GM12878 (cell line): ENCODE data around the gene SAYSD1. TPM values are rescaled to one million over a fixed set of nuclear protein-coding genes. Genes with fewer than 3 reads are reported as not detected.

Experiments
- BMI1 ChIP-seq: fragments of 450-650 bp; IDR thresholded peaks from 2 replicates; pipeline ENCODE4 v1.6.1; 2016; ENCODE audit warnings: mild to moderate bottlenecking, moderate library complexity, borderline replicate concordance
- CHD2 ChIP-seq: IDR thresholded peaks from 2 replicates; pipeline ENCODE4 v1.6.1; 2011; ENCODE audit warnings: low read depth, low read length, improper control_type of control experiment, borderline replicate concordance
- CREM ChIP-seq: IDR thresholded peaks from 2 replicates; pipeline ENCODE4 v1.6.1; 2014; ENCODE audit warnings: antibody characterized with exemption, low read depth
- DPF2 ChIP-seq: fragments of 450-650 bp; IDR thresholded peaks from 2 replicates; pipeline ENCODE4 v1.6.1; 2017; ENCODE audit warnings: mild to moderate bottlenecking
- ESRRA ChIP-seq: IDR thresholded peaks from 2 replicates; pipeline ENCODE4 v1.6.1; 2012; ENCODE audit warnings: mild to moderate bottlenecking, low read length, improper control_type of control experiment
- ETV6 ChIP-seq, 2 experiments: fragments of 450-650 bp in 1 of 2; IDR thresholded peaks in 1 of 2; conservative IDR thresholded peaks in 1 of 2; 2 replicates each; pipeline ENCODE4 v1.6.1; 2014; ENCODE audit warnings: antibody characterized with exemption in 1 of 2, borderline replicate concordance in 1 of 2, low read depth in 1 of 2, mild to moderate bottlenecking in 1 of 2, moderate library complexity in 1 of 2
- HDAC2 ChIP-seq: fragments of 200-600 bp; sonication (generic); IDR thresholded peaks from 2 replicates; pipeline ENCODE4 v1.6.1; 2017
- IRF4 ChIP-seq: IDR thresholded peaks from 2 replicates; pipeline ENCODE4 v1.6.1; 2011; ENCODE audit warnings: low read depth, low read length
- KLF5 ChIP-seq: fragments of 450-650 bp; IDR thresholded peaks from 2 replicates; pipeline ENCODE4 v1.6.1; 2014; ENCODE audit warnings: mild to moderate bottlenecking; ENCODE audit not compliant: partially characterized antibody
- MTA2 ChIP-seq: fragments of 450-650 bp; IDR thresholded peaks from 2 replicates; pipeline ENCODE4 v1.6.1; 2016; ENCODE audit warnings: low read depth, mild to moderate bottlenecking, moderate library complexity
- MYB ChIP-seq: fragments of 150-350 bp; IDR thresholded peaks from 2 replicates; pipeline ENCODE4 v1.6.1; 2014; ENCODE audit warnings: mild to moderate bottlenecking, low read depth, low read length, borderline replicate concordance
- NR2F1 ChIP-seq: fragments of 450-650 bp; conservative IDR thresholded peaks from 2 replicates; pipeline ENCODE4 v1.6.1; 2017; ENCODE audit warnings: mild to moderate bottlenecking
- PML ChIP-seq: IDR thresholded peaks from 2 replicates; pipeline ENCODE4 v1.6.1; 2012; ENCODE audit warnings: low read length, inconsistent platforms
- RFX5 ChIP-seq: IDR thresholded peaks from 2 replicates; pipeline ENCODE4 v1.6.1; 2011; ENCODE audit warnings: low read depth, low read length, improper control_type of control experiment
- SMARCA5 ChIP-seq: fragments of 450-650 bp; IDR thresholded peaks from 2 replicates; pipeline ENCODE4 v1.6.1; 2017; ENCODE audit warnings: mild to moderate bottlenecking
- SREBF1 ChIP-seq: IDR thresholded peaks from 2 replicates; pipeline ENCODE4 v1.6.1; 2012; ENCODE audit warnings: mild to moderate bottlenecking, low read length
- SUZ12 ChIP-seq: fragments of 200-600 bp; sonication (generic); IDR thresholded peaks from one replicate; pipeline ENCODE4 v1.6.1; 2018; ENCODE audit warnings: antibody characterized with exemption, mild to moderate bottlenecking; ENCODE audit not compliant: unreplicated experiment
- polyA plus RNA-seq, 11 experiments: library from polyadenylated mRNA; depleted of rRNA in 4 of 11; unstranded in 6 of 11; stranded (reverse) in 5 of 11; fragments of >200 nt; fragmentation: Nextera tagmentation in 4 of 11; fragmentation: Illumina TruSeq in 1 of 11; extraction: Ambion mirVana in 4 of 11; extraction: Trizol in 1 of 11; gene quantifications; 1 replicate in 1 of 11; 2 replicates in 10 of 11; pipeline versions ENCODE4 v1.2.1 to v1.2.3, GENCODE V29; 2011 to 2016; ENCODE audit warnings: inconsistent platforms in 2 of 11, missing spikeins in 2 of 11, low read depth in 1 of 11
- total RNA-seq, 4 experiments: library from RNA; depleted of rRNA in 3 of 4; stranded (reverse); fragments of >200 nt in 3 of 4; fragmentation: Illumina TruSeq in 1 of 4; extraction: Trizol in 1 of 4; gene quantifications; 2 replicates each; pipeline versions ENCODE4 v1.2.1 to v1.2.3, GENCODE V29; 2013 to 2021
- TF ChIP-seq, protein P1 (sequence below): fragments of 450-650 bp; conservative IDR thresholded peaks from 2 replicates; pipeline ENCODE4 v1.6.1; 2017; ENCODE audit warnings: mild to moderate bottlenecking, moderate library complexity
- TF ChIP-seq, protein P2 (sequence below): IDR thresholded peaks from 2 replicates; pipeline ENCODE4 v1.6.1; 2012; ENCODE audit warnings: low read depth, low read length, improper control_type of control experiment
- TF ChIP-seq, protein P3 (sequence below): IDR thresholded peaks from 2 replicates; pipeline ENCODE4 v1.6.1; 2012; ENCODE audit warnings: low read depth, low read length, improper control_type of control experiment
- TF ChIP-seq, protein P4 (sequence below): fragments of 450-650 bp; IDR thresholded peaks from 2 replicates; pipeline ENCODE4 v1.6.1; 2016; ENCODE audit warnings: mild to moderate bottlenecking
- TF ChIP-seq, protein P5 (sequence below): IDR thresholded peaks from 2 replicates; pipeline ENCODE4 v1.6.1; 2011; ENCODE audit warnings: low read depth, mild to moderate bottlenecking, low read length, moderate library complexity, borderline replicate concordance; ENCODE audit errors: extremely low read depth
- TF ChIP-seq, protein P6 (sequence below): IDR thresholded peaks from 2 replicates; pipeline ENCODE4 v1.6.1; 2011; ENCODE audit warnings: mild to moderate bottlenecking, low read depth, low read length, moderate library complexity; ENCODE audit not compliant: insufficient replicate concordance

The SAYSD1 gene
- total and polyA plus RNA-seq, 10 of the 15 experiments (the other 5 are each of a cell fraction or from before 2014, with no cell fraction given), result 1.5 to 7.3 (median 6.4) TPM

DNA sequence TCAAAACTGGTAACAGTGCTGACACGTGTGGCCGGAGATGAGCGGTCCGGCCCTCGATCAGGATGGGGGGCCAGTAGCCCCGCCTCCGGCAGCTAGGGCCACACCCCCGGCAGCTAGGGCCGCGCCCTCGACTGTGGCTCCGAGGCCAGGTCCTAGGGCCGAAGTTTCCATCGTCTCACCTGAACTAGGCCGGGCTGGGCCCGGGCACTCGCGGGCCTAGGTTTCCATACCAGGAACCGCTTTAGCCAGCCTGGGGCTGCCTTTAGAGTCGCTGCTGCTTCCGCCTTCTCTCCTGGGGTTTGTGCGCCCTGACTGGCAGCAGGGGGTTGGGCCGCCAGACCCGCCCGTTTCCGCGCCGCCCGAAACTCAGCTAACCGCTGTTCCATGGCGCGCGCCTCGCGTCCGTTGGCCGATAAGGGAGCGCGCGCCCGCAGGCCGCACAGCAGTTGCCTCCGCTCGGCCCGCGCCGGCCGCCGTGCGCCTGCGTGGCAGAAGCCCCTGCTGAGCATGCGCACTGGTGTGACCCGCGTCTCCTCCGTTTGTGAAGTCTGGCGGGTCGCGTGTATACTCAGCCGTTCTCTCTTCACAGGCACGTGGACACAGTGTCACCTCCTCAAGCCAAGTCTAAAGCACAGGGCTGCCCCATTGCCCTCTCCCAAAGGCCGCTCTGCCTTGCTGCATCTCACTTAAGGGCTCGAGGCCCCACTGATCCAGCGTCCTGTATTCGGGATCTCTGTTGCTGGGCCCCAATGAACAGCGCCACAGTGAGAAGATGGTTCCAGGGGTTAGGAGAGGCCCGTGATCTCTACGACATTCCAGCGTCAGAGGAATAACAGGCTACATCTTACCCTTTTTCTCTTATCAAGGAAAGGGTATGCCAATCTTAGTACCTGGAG is at the start of gene SAYSD1 (continued):
- TF ChIP-seq ETV6 (conservative IDR thresholded peaks at IDR 0.05 in 1 of 2, IDR thresholded peaks at IDR 0.05 in 1 of 2; ENCODE audit: borderline replicate concordance in 1 of 2, low read depth in 1 of 2) (no peak), KLF5 (peak; percentile 41), RFX5 (peak; percentile 40; the same call in 1 of the 2 replicates), SMARCA5 (peak; percentile 66; the same call in 1 of the 2 replicates), HDAC2 (no peak), IRF4 (no peak), MTA2 (0 out of 2 replicates have a peak, but pooled peaks have one; percentile 11), MYB (peak; percentile 67; the same call in 1 of the 2 replicates), CHD2 (0 out of 2 replicates have a peak, but pooled peaks have one; percentile 31), SUZ12 (no peak), DPF2 (peak; percentile 90), CREM (0 out of 2 replicates have a peak, but pooled peaks have one; percentile 40), PML (no peak), BMI1 (no peak), ESRRA (no peak), SREBF1 (no peak), NR2F1 (peak; percentile 56)
- TF ChIP-seq, protein P1, sequence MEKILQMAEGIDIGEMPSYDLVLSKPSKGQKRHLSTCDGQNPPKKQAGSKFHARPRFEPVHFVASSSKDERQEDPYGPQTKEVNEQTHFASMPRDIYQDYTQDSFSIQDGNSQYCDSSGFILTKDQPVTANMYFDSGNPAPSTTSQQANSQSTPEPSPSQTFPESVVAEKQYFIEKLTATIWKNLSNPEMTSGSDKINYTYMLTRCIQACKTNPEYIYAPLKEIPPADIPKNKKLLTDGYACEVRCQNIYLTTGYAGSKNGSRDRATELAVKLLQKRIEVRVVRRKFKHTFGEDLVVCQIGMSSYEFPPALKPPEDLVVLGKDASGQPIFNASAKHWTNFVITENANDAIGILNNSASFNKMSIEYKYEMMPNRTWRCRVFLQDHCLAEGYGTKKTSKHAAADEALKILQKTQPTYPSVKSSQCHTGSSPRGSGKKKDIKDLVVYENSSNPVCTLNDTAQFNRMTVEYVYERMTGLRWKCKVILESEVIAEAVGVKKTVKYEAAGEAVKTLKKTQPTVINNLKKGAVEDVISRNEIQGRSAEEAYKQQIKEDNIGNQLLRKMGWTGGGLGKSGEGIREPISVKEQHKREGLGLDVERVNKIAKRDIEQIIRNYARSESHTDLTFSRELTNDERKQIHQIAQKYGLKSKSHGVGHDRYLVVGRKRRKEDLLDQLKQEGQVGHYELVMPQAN, result peak; percentile 57; the same call in 1 of the 2 replicates
- TF ChIP-seq, protein P2, sequence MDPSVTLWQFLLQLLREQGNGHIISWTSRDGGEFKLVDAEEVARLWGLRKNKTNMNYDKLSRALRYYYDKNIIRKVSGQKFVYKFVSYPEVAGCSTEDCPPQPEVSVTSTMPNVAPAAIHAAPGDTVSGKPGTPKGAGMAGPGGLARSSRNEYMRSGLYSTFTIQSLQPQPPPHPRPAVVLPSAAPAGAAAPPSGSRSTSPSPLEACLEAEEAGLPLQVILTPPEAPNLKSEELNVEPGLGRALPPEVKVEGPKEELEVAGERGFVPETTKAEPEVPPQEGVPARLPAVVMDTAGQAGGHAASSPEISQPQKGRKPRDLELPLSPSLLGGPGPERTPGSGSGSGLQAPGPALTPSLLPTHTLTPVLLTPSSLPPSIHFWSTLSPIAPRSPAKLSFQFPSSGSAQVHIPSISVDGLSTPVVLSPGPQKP, result 0 out of 2 replicates have a peak, but pooled peaks have one; percentile 12
- TF ChIP-seq, protein P3, sequence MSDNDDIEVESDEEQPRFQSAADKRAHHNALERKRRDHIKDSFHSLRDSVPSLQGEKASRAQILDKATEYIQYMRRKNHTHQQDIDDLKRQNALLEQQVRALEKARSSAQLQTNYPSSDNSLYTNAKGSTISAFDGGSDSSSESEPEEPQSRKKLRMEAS, result peak; percentile 70
- TF ChIP-seq, protein P4, sequence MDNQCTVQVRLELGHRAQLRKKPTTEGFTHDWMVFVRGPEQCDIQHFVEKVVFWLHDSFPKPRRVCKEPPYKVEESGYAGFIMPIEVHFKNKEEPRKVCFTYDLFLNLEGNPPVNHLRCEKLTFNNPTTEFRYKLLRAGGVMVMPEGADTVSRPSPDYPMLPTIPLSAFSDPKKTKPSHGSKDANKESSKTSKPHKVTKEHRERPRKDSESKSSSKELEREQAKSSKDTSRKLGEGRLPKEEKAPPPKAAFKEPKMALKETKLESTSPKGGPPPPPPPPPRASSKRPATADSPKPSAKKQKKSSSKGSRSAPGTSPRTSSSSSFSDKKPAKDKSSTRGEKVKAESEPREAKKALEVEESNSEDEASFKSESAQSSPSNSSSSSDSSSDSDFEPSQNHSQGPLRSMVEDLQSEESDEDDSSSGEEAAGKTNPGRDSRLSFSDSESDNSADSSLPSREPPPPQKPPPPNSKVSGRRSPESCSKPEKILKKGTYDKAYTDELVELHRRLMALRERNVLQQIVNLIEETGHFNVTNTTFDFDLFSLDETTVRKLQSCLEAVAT, result peak; percentile 82
- TF ChIP-seq, protein P5, sequence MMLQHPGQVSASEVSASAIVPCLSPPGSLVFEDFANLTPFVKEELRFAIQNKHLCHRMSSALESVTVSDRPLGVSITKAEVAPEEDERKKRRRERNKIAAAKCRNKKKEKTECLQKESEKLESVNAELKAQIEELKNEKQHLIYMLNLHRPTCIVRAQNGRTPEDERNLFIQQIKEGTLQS, result peak; percentile 30; the same call in 1 of the 2 replicates
- TF ChIP-seq, protein P6, sequence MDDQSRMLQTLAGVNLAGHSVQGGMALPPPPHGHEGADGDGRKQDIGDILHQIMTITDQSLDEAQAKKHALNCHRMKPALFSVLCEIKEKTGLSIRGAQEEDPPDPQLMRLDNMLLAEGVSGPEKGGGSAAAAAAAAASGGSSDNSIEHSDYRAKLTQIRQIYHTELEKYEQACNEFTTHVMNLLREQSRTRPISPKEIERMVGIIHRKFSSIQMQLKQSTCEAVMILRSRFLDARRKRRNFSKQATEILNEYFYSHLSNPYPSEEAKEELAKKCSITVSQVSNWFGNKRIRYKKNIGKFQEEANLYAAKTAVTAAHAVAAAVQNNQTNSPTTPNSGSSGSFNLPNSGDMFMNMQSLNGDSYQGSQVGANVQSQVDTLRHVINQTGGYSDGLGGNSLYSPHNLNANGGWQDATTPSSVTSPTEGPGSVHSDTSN, result peak; percentile 47
